HCT116 (cell line): ENCODE data around the gene ACSF2.

Experiments
- CEBPB ChIP-seq: IDR thresholded peaks from 2 replicates; pipeline ENCODE4 v1.6.1; 2012; ENCODE audit warnings: low read depth
- CTCF ChIP-seq, 3 experiments: fragments of 200-600 bp in 1 of 3; sonication (generic) in 1 of 3; IDR thresholded peaks in 2 of 3; conservative IDR thresholded peaks in 1 of 3; 2 replicates each; pipeline ENCODE4 v1.5.1; 2012 to 2017; ENCODE audit warnings: low read depth in 2 of 3, low read length in 2 of 3, antibody characterized with exemption in 1 of 3, borderline replicate concordance in 1 of 3, control low read depth in 1 of 3, mild to moderate bottlenecking in 1 of 3, mixed read lengths in 1 of 3, mixed run types in 1 of 3, moderate library complexity in 1 of 3; ENCODE audit not compliant: insufficient read depth in 1 of 3
- EGR1 ChIP-seq: IDR thresholded peaks from 2 replicates; pipeline ENCODE4 v1.6.1; 2012; ENCODE audit warnings: low read depth
- EZH2phosphoT487 ChIP-seq: fragments of 200-600 bp; IDR thresholded peaks from 2 replicates; pipeline ENCODE4 v1.6.1; 2018; ENCODE audit warnings: antibody characterized with exemption, borderline replicate concordance
- FOSL1 ChIP-seq: IDR thresholded peaks from 2 replicates; pipeline ENCODE4 v1.6.1; 2012; ENCODE audit warnings: low read depth
- MAX ChIP-seq: IDR thresholded peaks from 2 replicates; pipeline ENCODE4 v1.6.1; 2012
- POLR2A ChIP-seq: IDR thresholded peaks from 2 replicates; pipeline ENCODE4 v1.7.0; 2011; ENCODE audit warnings: borderline replicate concordance; ENCODE audit not compliant: insufficient read depth, insufficient read length; ENCODE audit errors: extremely low read depth
- POLR2AphosphoS5 ChIP-seq: IDR thresholded peaks from 2 replicates; pipeline ENCODE4 v1.6.1; 2011; ENCODE audit warnings: mild to moderate bottlenecking, low read depth, low read length, moderate library complexity
- SIN3A ChIP-seq: IDR thresholded peaks from 2 replicates; pipeline ENCODE4 v1.6.1; 2012; ENCODE audit warnings: low read depth
- ZNF274 ChIP-seq: fragments of 200-500 bp; sonication (Bioruptor generic); IDR thresholded peaks from 2 replicates; pipeline ENCODE4 v1.6.1; 2014; ENCODE audit warnings: mild to moderate bottlenecking, low read depth, low read length, inconsistent platforms

GRCh38 chr17:50458701-50459676 lies 33.0 kb downstream of the ACSF2 start:
- TF ChIP-seq POLR2AphosphoS5 (0 out of 2 replicates have a peak, but pooled peaks have one; percentile 12), EZH2phosphoT487 (no peak), FOSL1 (no peak), EGR1 (no peak), CTCF (IDR thresholded peaks at IDR 0.05 in 2 of 3, conservative IDR thresholded peaks at IDR 0.05 in 1 of 3; ENCODE audit: borderline replicate concordance in 1 of 3, insufficient read depth in 1 of 3, low read depth in 2 of 3, low read length in 2 of 3) (no peak), SIN3A (no peak), POLR2A (no peak), MAX (no peak), ZNF274 (no peak), CEBPB (no peak)
